Superior temporal gyrus (tissue), 1 donor: Measurements from ENCODE around the gene TTLL11.

ENCODE experiments used
- DNase-seq: peaks from one replicate; pipeline ENCODE4 v3.0.0-alpha.2; 2016; ENCODE audit errors: extremely low spot score

TTLL11 gene

DNA sequence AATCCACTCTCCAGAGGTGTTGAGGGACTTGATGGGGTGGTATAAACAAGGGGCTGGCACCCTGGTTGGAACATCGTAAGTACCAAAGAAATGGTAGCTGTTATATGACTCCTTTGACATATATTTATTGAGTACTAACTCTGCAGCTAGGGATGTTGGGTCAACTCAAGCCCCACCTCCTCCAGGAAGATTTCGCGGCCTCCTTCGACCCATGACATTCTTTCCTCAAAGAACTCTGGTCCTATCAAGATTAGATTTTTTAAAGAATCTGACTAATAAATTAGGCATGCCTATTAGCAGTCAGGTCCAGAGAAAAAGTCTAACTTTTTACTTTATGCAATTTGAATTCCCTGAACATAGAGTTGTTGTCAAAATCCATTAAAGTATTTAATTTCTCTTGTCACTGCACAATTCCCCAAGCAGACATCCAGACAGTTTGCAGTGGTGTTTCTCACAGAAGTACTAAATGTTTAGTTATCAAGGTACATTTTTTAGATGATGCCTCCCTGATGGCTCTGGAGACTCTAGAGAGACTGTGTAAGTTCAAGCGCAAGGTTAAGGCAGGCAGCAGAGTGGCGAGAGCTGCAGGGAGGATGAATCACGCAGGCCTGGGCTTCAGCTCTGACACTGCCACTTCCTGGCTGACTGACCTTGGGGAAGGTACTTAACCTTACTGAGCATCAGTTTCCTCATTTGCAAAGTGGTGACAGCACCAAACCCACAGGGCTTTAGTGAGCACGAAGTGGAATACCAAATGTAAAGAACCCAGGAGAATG, 209.6 kb downstream of the TTLL11 start:
- DNase-seq, result no peak

DNA sequence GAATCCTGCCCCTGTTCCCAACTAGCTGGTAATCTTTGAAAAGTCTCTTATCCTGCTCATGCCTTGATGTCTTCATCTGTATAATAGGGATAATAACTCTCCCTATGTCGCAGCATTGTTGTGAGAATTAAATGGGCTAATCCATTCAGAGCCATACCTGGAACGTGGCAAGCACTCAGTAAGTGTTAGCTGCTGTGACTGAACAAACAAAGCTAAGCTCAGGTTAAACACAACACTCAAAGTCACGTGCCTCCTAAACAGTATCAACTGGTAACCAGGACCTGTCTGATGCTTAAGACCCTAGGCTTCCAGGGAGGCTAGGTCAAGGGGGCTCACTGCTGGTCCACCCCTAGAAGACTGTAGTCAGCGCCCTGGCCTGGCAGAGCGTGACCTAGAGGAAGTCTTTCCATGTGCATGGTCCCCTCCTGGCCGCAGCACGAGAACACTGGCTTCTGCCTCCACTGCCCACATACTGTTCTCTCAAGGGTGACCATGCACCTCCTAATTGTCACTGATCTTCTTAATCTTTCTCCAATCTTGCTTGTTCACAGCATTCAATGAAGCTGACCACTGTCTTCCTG, 211.1 kb downstream of the TTLL11 start:
- no peak for DNase-seq

DNA sequence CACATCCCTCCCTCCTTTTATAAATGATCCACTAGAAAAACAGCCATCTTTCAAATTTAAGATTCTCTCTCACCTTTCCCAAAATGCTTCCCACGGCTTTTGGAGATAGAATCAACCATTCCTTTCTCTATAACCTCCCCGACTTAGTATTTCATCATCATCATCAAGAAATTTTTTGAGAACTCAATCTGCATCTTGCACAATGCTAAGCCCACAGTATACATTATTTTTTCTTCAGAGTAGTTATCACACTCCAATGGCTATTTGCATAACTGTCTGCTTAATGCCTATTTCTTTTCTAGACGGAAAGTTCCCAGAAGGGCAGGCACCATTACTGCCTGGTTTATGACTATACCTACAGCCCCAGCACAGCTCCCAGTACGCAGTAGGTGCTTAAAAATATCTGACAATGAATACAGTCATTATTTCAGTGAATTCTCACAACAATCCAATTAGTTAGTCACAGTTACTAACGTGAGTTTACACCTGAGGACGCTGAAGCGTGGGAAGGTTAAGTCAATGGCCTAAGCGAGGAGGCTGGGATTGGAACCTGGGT, 212.7 kb downstream of the TTLL11 start:
- no peak for DNase-seq

DNA sequence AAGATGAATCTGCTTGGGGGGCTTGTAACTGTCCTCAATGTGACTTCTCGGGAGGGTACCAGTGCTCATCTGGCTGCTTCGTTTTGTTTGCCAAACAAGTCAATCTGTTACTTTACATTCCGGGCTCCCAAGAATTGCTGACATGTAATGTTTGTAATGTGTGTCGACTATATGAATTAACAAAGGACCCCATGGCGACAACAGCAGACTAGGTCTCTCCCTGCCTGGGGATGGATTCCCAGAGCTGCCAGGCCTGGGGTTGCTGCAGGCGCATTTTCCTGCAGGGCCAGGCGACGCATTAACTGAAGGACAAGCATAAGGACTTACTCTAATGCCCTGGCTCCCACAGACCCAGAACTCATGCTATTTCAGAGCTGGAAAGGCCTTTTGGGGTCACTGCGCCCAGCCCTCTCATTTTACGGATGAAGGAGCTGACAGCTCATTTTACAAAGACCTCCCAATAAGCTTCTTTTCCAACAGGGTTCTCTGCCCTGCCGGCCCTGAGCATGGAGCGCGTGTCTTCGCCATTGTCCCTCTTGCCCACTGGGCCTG, 214.8 kb downstream of the TTLL11 start:
- no peak for DNase-seq

DNA sequence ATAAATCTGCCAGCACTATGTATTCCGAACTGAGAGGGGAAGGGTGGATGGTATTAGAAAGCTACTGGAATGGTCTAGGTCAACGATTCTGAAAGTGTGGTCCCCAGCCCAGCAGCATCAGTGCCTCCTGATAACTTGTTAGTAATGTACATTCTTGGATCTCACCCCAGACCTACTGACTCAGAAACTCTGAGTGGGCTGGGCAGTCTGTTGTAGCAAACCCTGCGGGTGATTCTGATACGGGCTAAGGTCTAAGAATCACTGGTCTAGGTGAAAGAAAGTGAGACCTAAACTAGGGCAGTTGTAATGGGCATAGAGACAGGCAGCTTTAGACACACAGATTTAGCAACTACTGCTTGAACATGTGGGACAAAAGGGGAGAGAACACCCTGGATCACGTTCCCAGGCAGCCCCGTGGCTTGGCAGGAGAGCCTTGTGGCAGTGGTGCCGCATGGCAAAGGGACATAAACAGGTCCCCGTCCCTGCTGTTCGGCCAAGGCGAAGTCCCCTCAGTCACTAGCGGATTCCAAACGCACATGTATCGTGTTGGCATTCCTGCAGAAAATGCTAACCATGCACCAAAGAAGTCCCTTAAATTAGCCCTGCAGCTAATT, 216.3 kb downstream of the TTLL11 start:
- no peak for DNase-seq

DNA sequence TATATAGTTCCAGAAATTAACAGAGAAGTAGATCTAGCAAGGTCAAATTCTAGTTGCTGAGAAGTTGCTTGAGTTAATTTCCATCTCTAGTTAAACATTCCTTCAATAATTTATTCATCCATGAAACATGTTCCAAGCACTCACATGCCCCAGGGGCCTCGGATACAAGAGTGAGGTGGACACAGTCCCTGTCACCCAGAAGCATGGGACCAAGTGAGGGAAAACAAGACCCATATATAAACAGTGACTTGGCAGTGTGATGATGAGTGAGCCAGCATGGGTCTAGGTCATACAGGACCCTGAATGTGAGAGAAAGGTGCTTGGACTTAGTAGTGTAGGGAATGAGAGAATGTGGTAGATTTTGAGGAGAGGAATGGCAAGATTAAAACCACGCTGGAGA, 216.9 kb downstream of the TTLL11 start:
- no peak for DNase-seq

DNA sequence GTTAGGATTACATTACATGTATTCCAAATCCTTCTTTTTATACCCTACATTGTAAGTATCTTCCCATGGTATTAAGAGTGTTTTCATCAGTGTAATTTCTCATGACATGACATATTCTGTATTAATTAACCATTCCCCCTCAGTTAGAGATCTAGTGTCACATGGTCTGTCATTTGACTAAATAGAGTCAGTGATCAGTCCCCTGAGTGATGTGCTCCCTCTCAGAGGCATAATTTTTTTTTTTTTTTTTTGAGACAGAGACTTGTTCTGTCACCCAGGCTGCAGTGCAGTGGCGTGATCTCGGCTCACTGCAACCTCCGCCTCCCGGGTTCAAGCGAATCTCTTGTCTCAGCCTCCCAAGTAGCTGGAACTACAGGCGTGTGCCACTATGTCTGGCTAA, 218.6 kb downstream of the TTLL11 start:
- DNase-seq, result no peak

DNA sequence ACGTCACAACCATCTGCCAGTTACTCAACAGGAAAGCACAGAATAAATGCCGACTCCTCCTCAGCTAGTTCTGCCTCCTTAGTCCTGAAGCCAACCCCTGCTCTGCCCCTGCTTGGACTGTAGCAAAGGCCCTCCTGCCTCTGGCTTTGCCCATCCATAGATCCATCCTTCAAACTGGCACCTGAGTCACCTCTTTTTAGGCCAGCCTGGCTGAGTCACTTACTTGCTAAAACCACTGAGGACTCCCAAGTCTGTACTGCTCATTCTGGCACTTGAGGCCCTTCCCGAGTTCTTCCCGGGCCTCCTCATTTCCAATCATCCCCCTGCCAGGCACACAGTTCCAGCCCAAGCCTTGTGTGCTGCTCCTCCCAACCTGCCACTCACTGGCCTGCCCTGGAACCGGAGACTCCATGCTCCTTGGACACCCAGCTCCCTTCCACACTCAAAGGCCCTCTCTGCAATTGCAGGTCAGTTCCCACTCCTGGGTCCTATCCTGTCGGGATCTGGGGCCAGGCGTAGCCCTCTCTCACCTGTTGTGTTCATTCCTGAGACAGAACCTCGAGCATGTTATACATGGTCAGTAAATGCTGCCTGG, 221.6 kb downstream of the TTLL11 start:
- no peak for DNase-seq

DNA sequence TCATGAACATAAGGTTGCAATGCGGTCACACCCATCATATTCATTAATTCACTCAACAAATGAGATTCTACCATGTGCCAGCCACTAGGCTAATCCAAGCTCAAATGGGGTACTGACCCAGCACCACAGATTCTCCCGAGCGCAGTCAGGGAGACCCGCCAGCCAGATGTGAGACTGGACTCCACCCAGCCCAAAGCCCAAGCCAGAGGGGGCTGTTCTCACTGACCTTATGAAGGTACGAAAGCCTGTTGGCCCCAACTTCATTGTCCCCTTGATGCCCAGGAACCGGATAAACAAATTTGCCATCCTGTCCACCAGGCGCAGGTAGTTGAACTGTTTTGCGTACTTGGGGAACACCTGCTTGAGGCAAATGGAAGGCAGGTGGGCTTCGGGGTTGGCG, 222.8 kb downstream of the TTLL11 start:
- no peak for DNase-seq

DNA sequence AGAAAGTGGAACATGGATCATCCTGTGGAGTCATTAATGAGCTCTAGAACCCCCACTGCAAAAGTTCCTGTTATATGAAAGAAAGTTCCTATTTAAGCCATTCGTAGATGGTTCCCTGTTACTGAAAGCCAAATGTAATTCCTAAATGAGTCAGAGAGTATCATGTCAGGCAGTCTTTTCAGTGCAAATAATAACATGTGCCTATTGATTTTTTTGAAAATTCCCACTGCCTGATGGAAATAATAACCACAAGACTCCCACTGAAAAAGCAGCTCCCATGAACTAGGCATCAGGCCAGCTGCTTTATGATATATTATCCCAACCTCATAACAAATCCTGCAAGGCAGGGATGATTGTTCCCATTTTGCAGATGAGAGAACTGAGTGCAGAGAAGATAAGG, 224.5 kb downstream of the TTLL11 start:
- no peak for DNase-seq

DNA sequence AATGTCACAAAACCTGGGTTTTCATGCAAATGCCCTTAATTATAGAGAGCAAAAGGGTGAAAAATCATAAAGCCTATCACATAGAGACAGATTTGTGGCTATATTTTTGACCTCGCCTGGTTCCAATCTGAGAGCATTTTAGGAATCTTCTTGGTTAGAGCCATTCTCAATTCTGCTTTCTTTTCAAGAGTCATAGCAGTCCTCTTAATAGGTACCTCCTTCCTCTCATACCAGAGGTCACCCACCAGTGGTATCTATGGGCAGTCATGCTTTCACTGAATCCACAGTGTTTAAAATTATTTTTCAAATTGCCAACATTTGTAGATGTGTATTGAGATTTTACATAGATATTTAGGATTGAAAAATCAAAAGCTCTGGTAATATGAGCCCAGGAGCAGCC, 226.2 kb downstream of the TTLL11 start:
- no peak for DNase-seq

DNA sequence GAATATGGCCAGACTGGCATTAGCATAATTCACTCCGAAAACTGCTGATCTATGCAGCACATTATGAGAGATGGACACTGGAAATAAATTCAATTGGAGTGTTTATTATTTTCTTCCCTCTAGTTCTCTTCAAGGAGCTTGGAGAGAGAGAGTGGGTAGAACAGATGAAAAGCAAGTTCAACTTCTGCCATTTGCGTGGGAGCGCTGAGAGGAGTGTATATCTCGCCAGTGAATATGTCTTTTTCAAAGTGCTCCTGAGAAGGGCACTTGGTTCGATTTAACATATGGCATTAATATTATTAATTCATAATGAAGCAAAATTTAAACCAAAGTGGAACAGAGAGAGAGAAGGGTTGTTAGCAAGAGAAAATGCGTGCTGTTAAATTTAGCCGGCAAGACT, 227.2 kb downstream of the TTLL11 start:
- DNase-seq, result no peak

DNA sequence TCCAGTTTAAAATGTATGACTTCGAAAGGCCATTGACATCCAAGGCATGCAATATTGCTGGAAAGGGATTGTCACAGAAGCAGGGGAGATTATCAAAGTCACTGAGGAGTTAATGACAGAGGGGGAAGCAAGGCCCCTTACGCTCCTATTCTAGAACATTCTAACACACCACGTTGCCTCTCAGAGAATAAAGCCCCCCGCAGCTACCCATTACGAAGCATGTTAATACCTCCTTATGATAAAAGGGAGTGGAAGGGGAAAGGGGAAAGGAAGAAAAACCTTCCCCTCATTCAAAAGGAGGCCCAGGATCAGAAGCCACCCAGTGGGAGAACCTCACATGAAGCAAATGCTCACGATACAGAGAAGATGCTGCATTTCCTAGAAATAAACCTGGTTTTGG, 228.0 kb downstream of the TTLL11 start:
- DNase-seq, result no peak

DNA sequence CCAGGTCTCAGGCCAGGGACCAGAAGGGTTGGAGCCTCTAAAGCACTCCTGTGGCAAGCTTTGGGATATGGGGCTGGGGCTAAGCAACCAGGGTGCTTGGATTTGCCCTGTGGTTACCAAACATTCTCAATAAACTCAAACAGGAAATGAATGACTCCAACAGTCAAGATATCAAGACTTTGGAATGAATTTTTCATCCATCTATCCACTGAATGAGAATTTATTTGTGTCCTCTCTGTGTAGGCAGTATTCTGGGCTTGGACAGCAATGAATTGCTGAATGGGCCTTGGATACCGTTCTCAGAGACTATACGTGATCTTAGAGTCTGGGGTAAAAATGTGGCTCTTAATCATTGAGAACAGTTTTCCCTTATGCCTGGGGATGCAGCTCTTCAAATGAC, 229.2 kb downstream of the TTLL11 start:
- no peak for DNase-seq

DNA sequence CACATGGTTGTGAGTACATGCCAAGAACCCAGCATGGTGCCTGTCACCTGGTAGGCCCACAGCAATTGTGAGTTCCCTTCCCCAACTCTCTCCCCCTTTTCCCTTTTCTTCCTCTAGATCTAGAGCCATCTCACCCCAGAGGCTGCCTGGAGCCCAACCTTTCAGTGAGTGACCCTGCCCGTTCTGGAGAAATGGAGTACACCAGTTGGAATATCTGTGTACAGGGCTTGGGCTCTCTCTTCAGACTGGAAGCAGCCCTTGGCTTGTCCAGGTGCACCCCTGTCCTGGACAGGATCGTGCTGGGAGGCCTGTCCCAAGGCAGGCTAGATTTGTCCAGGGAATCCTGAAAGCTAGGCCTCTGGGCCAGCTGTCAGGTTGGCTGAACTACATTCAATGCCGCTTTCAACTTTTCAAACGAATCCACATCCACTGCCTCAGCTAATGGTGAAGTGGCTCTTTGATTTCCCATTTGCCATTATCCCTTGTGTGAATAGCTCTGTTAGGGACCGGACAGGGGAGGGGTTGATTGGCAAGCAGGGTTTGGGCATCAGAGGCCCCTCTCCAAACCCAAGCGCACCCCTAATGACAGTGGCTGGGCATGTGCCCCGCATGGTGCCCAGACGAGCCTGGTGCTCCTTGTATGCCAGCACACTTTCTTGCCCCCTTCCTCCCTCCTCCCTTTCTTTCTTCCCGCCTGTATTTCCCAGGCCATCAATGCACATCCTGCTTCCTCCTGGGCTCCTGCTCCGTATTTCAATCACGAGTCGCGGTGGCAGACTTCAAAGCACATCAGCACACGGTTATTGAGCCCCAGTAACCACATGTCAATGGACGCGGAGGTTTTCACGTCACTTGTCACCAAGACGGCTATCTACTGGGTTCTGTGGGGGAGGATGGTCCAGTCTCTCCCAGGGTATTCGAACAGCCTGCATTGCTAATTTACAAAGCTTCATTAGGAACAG, 230.5 kb downstream of the TTLL11 start:
- DNase-seq, result no peak

DNA sequence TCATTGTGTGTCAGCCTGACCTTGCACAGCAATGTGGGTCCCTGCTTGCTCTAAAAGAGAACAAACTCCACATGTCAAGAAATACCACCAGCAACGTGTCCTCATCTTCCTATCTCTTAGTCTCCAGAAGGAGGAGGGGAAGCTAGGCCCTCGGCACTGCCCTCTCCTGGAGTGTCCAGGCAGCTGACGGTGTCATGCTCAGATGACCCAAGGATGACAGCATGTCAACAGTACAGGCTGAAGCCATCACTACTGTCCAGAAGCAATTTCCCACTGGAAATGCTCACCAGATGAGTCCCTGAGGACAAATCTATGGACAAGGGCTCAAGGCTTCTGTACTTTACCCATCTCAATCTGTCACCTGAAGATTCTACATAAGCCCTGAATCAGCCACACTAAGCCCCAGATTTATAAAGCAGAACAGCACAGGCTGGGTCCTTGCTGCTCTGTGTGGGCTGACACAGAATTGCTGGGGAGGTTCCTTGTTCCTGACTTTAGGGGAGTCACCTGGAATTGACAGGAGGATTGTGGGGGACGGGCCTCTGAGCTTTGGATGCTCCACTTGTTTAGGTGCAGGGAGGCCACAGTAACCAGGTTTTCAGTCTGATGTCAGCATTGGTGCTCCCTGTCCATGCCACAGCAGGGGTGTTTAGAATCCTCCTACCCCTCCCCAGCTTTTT, 231.5 kb downstream of the TTLL11 start:
- peak; percentile 64 for DNase-seq

DNA sequence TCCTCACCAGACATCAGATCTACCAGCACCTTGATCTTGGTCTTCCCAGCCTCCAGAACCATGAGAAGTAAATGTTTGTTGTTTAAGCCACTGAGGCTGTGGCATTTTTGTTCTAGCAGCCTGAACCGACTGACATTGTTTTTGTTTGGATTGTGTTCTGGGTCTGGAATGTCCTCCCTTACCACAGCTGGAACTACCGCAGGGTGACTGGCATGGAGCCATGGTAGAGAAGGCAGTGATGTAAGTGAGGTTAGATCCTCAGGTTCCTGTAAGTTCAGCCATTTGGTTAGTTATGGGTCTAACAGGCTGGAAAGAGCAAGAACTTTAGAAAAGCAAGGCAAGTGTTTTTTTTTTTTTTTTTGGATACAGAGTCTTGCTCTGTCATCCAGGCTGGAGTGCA, 232.4 kb downstream of the TTLL11 start:
- DNase-seq, result no peak

DNA sequence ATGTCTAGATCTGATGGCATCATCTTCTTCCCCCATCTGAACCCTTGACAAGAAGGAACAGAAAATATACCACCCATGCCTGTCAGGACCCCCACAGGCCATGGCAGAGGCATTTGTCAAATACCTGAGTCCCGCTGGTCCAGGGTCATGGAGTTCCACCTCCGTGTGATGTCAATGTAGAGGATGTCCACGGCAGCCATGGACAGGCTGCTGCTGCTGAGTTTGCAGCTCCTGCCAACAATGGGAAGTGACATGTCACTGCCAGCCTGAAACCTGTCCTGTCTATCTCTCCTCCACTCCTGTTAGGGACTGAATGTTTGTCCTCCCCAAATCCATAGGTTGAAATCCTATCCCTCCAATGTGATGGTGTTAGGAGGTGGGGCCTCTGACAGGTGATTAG, 232.9 kb downstream of the TTLL11 start:
- no peak for DNase-seq

DNA sequence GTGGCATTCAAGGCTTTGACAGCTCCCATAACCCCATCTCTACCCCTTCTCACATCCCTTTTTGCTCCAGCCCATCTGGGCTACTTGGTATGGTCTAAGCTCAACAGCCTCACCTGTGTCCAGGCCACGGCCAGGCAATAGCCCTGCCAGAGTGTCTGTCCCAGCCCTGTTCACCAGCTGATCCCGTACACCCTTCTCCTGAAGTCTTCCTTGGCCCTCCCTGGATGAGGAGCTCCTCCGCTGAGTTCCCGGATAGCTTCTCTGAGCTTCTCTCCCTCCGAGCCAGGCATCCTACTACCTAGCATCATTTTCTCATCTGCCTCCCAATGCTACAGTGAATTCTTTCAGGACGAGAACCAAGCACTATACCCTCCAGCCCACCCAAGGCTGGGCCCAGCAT, 233.5 kb downstream of the TTLL11 start:
- DNase-seq, result no peak

DNA sequence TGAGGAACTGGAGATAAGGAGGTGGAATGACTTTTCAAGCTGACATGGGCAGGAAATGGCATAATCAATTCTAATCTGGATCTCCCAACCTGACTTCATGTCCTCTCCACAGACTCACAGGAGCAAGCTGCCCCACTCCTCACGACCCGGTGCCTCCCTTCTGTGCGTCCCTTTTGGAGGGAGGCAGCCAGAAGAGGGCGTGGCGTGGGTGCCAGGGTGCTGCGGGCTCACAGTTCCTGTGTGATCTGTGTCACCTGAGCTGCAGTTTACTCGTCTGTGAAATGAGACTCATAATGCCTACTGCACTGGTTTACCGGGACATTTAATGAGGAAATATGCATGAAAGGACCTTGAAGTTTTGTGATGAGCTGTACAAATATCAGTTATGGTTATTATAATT, 234.3 kb downstream of the TTLL11 start:
- DNase-seq, result no peak

DNA sequence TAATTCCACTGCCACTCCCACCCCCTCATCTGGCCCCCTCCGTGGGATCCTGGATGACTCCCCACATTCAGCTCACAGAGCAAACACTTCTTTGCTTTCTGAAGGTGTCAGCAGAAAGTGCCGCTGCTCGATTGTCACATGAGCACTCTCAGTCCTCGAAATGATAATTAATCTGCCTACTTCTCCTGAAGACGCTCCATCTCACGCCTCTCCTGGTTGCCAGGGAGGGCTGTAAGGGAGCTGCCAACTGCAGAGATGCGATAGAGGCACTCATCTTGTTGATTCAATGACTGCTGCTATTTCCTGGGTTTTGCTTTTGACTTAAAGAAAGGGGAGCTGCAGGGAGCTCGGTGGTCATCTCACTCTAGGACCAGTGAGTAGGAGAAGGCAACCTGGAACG, 235.2 kb downstream of the TTLL11 start:
- peak; percentile 39 for DNase-seq
